ENCODE results near the gene ZMYM2.

DNA sequence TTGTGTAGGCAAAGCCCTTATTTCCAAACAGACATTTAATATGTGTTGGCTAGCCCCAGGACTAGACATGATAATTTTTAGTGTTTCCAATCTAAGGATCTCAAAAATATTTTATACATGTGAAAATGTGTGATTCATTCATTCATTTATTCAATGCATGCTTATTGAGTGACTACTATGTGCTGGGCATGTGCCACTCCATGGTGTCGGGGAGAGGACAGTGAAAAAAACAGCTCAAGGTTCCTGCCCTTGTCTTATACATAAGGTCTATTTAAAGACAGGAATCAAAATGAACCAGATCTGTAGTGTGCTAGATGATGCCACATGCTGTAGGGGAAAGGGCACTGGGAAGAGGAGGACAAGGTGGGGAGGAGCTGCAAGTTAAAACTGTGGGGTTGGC, 165.8 kb downstream of the ZMYM2 start:
- TF ChIP-seq, protein P1, sequence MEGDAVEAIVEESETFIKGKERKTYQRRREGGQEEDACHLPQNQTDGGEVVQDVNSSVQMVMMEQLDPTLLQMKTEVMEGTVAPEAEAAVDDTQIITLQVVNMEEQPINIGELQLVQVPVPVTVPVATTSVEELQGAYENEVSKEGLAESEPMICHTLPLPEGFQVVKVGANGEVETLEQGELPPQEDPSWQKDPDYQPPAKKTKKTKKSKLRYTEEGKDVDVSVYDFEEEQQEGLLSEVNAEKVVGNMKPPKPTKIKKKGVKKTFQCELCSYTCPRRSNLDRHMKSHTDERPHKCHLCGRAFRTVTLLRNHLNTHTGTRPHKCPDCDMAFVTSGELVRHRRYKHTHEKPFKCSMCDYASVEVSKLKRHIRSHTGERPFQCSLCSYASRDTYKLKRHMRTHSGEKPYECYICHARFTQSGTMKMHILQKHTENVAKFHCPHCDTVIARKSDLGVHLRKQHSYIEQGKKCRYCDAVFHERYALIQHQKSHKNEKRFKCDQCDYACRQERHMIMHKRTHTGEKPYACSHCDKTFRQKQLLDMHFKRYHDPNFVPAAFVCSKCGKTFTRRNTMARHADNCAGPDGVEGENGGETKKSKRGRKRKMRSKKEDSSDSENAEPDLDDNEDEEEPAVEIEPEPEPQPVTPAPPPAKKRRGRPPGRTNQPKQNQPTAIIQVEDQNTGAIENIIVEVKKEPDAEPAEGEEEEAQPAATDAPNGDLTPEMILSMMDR (IDR thresholded peaks at IDR 0.05) = no peak
- no peak for TF ChIP-seq POLR2A (IDR thresholded peaks at IDR 0.05)

Measured in uterus (tissue), 2 donors.